Endodermal cell (in vitro differentiated cells): ENCODE data around the gene SERPINB5. TPM values are rescaled to one million over a fixed set of nuclear protein-coding genes. Genes with fewer than 3 reads are reported as not detected.
A peak's percentile ranks its signal among the peaks of the same experiment; 100 is the strongest.

ENCODE experiments used
- DNase-seq: peaks from one replicate; pipeline ENCODE4 v3.0.0-alpha.2; 2017
- H3K27ac ChIP-seq: 2 replicates; pipeline ENCODE4 v1.5.1; 2013; ENCODE audit warnings: mild to moderate bottlenecking, low read depth, low read length, moderate library complexity
- H3K27me3 ChIP-seq: 2 replicates; pipeline ENCODE4 v1.6.1; 2013; ENCODE audit warnings: mild to moderate bottlenecking, low read length, moderate library complexity; ENCODE audit not compliant: insufficient read depth, control insufficient read depth, poor library complexity, severe bottlenecking
- H3K36me3 ChIP-seq: 2 replicates; pipeline ENCODE4 v1.7.0; 2013; ENCODE audit warnings: mild to moderate bottlenecking, low read length, moderate library complexity; ENCODE audit not compliant: control insufficient read depth, insufficient read depth
- H3K4me1 ChIP-seq: one replicate; pipeline ENCODE4 v1.7.0; 2013; ENCODE audit warnings: low read length; ENCODE audit not compliant: control insufficient read depth, insufficient read depth
- H3K4me3 ChIP-seq: 2 replicates; pipeline ENCODE4 v1.5.1; 2013; ENCODE audit warnings: mild to moderate bottlenecking, low read length, moderate library complexity
- H3K9ac ChIP-seq: 2 replicates; pipeline ENCODE4 v1.6.1; 2013; ENCODE audit warnings: mild to moderate bottlenecking, low read length, moderate library complexity; ENCODE audit not compliant: poor library complexity, severe bottlenecking; ENCODE audit errors: extremely low read depth
- H3K9me3 ChIP-seq: 2 replicates; pipeline ENCODE4 v1.6.1; 2013; ENCODE audit warnings: mild to moderate bottlenecking, low read length, moderate library complexity; ENCODE audit not compliant: control insufficient read depth
- H3K27ac Mint-ChIP-seq: 2 replicates; pipeline ENCODE4 v1.8.0; 2020; ENCODE audit warnings: mixed read lengths
- H3K27me3 Mint-ChIP-seq: 2 replicates; pipeline ENCODE4 v1.8.0; 2021; ENCODE audit warnings: mild to moderate bottlenecking, mixed read lengths; ENCODE audit not compliant: insufficient read depth
- H3K36me3 Mint-ChIP-seq: 2 replicates; pipeline ENCODE4 v1.8.0; 2020; ENCODE audit warnings: low read depth, mixed read lengths
- H3K4me1 Mint-ChIP-seq: 2 replicates; pipeline ENCODE4 v1.8.0; 2020; ENCODE audit warnings: mixed read lengths
- H3K4me3 Mint-ChIP-seq: 2 replicates; pipeline ENCODE4 v1.8.0; 2020; ENCODE audit warnings: mild to moderate bottlenecking, moderate library complexity, mixed read lengths
- H3K9me3 Mint-ChIP-seq: 2 replicates; pipeline ENCODE4 v1.8.0; 2020; ENCODE audit warnings: mild to moderate bottlenecking, mixed read lengths
- CTCF ChIP-seq: fragments of 200-600 bp; sonication (generic); conservative IDR thresholded peaks from 2 replicates; pipeline ENCODE4 v1.5.0; 2021; ENCODE audit warnings: antibody characterized with exemption, mild to moderate bottlenecking
- WGBS, 2 experiments: methylation state at CpG; one replicate each; pipeline versions ENCODE4 v1.1.5 to v1.1.7; 2013; ENCODE audit warnings: missing lambda C conversion rate in 2 of 2, mixed read lengths in 1 of 2; ENCODE audit not compliant: insufficient coverage in 1 of 2, insufficient read length in 1 of 2; 5-methylcytosine and 5-hydroxymethylcytosine counted together
- total RNA-seq, 2 donors: library from RNA; stranded (reverse); fragmentation: NEBNext Ultra II Directional in 1 of 2; extraction: Animal tissue kit (Norgen Biotek cat#: 25700) in 1 of 2; gene quantifications; 2 replicates in 1 of 2; 3 replicates in 1 of 2; pipeline ENCODE4 v1.2.1, GENCODE V29; 2021

Gene SERPINB5
- total RNA-seq, 2 donors from 2014 or later: 3.3 TPM; not detected in 1

GRCh38 chr18:63465059-63465458 lies 11.7 kb upstream of the SERPINB5 start:
- Histone ChIP-seq H3K4me3 (no peak overlapping the region), H3K4me1 (peaks cover 8% of the 10 kb centered on the region), H3K36me3 (no peaks in the 10 kb centered on the region), H3K27ac (no peak overlapping the region), H3K9ac (no peak overlapping the region), H3K27me3 (no peaks in the 10 kb centered on the region), H3K9me3 (no peaks in the 10 kb centered on the region)
- no peaks in the 10 kb centered on the region for H3K36me3 Mint-ChIP-seq
- DNase-seq: no peak
- H3K4me1 Mint-ChIP-seq: peaks cover 15% of the 10 kb centered on the region
- H3K4me3 Mint-ChIP-seq: no peak overlapping the region
- no peaks in the 10 kb centered on the region for H3K9me3 Mint-ChIP-seq
- no peak for TF ChIP-seq CTCF
- no peaks in the 10 kb centered on the region for H3K27me3 Mint-ChIP-seq
- no peak overlapping the region for H3K27ac Mint-ChIP-seq
- 97% methylated on average over 2 of the region's 2 CpGs; no CpG with 5 or more reads in 1 of the 2 experiments for WGBS, 2 experiments

- WGBS, 2 experiments: 82 to 91% methylated on average over 1 to 4 of the region's 4 CpGs
- Mint-ChIP-seq H3K27me3 (no peaks in the 10 kb centered on the region), H3K4me3 (no peak overlapping the region), H3K36me3 (no peaks in the 10 kb centered on the region), H3K4me1 (peaks cover 15% of the 10 kb centered on the region), H3K9me3 (no peaks in the 10 kb centered on the region), H3K27ac (no peak overlapping the region)
- no peak for TF ChIP-seq CTCF
- Histone ChIP-seq H3K36me3 (no peaks in the 10 kb centered on the region), H3K9me3 (no peaks in the 10 kb centered on the region), H3K27me3 (no peaks in the 10 kb centered on the region), H3K4me3 (peak overlapping the region; percentile 7), H3K9ac (no peak overlapping the region), H3K27ac (no peak overlapping the region), H3K4me1 (peaks cover 8% of the 10 kb centered on the region)
- no peak for DNase-seq
Measured at GRCh38 chr18:63467699-63468098, 9.1 kb upstream of the SERPINB5 start.

- Histone ChIP-seq H3K9me3 (no peaks in the 10 kb centered on the region), H3K27ac (no peak overlapping the region), H3K4me3 (no peak overlapping the region), H3K4me1 (peaks cover 8% of the 10 kb centered on the region), H3K27me3 (no peaks in the 10 kb centered on the region), H3K9ac (no peak overlapping the region), H3K36me3 (no peaks in the 10 kb centered on the region)
- 100% methylated on average over 1 of the region's 3 CpGs for WGBS, 2 experiments
- no peak overlapping the region for H3K27ac Mint-ChIP-seq
- no peaks in the 10 kb centered on the region for H3K9me3 Mint-ChIP-seq
- H3K4me3 Mint-ChIP-seq: no peak overlapping the region
- peaks cover 15% of the 10 kb centered on the region for H3K4me1 Mint-ChIP-seq
- no peaks in the 10 kb centered on the region for H3K27me3 Mint-ChIP-seq
- H3K36me3 Mint-ChIP-seq: no peaks in the 10 kb centered on the region
- DNase-seq: no peak
- TF ChIP-seq CTCF: no peak
Measured at GRCh38 chr18:63468575-63468974, 8.2 kb upstream of the SERPINB5 start.
